ENCODE results near the gene UBR7.

- TF ChIP-seq CTCF (conservative IDR thresholded peaks at IDR 0.05; ENCODE audit: low read depth, low read length) (no peak), EZH2 (IDR thresholded peaks at IDR 0.05; ENCODE audit: low read length, unreplicated experiment) (no peak)
Measured at GRCh38 chr14:93240678-93241000, 33.6 kb downstream of the UBR7 start.

Measured in PC-3 (cell line).